ENCODE data around the gene MAFG. TPM values are rescaled to one million over a fixed set of nuclear protein-coding genes. Genes with fewer than 3 reads are reported as not detected.

MAFG gene
- total and polyA plus RNA-seq, 2 of the 13 experiments (the other 11 are each of a cell fraction or from before 2014, with no cell fraction given), result 14.5 to 20.0 TPM

GRCh38 chr17:81911277-81911961, 16.1 kb downstream of the MAFG start, which contains the start of gene PCYT2 (continued):
- TF ChIP-seq, protein P1, sequence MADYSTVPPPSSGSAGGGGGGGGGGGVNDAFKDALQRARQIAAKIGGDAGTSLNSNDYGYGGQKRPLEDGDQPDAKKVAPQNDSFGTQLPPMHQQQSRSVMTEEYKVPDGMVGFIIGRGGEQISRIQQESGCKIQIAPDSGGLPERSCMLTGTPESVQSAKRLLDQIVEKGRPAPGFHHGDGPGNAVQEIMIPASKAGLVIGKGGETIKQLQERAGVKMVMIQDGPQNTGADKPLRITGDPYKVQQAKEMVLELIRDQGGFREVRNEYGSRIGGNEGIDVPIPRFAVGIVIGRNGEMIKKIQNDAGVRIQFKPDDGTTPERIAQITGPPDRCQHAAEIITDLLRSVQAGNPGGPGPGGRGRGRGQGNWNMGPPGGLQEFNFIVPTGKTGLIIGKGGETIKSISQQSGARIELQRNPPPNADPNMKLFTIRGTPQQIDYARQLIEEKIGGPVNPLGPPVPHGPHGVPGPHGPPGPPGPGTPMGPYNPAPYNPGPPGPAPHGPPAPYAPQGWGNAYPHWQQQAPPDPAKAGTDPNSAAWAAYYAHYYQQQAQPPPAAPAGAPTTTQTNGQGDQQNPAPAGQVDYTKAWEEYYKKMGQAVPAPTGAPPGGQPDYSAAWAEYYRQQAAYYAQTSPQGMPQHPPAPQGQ (CRISPR knock-in tag; IDR thresholded peaks at IDR 0.05; ENCODE audit: borderline replicate concordance), result no peak
- no peak for TF ChIP-seq ZNF549 (CRISPR knock-in tag; IDR thresholded peaks at IDR 0.05)
- TF ChIP-seq, protein P2, sequence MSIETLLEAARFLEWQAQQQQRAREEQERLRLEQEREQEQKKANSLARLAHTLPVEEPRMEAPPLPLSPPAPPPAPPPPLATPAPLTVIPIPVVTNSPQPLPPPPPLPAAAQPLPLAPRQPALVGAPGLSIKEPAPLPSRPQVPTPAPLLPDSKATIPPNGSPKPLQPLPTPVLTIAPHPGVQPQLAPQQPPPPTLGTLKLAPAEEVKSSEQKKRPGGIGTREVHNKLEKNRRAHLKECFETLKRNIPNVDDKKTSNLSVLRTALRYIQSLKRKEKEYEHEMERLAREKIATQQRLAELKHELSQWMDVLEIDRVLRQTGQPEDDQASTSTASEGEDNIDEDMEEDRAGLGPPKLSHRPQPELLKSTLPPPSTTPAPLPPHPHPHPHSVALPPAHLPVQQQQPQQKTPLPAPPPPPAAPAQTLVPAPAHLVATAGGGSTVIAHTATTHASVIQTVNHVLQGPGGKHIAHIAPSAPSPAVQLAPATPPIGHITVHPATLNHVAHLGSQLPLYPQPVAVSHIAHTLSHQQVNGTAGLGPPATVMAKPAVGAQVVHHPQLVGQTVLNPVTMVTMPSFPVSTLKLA (IDR thresholded peaks at IDR 0.05), result no peak
- TF ChIP-seq ZFAT (CRISPR knock-in tag; conservative IDR thresholded peaks at IDR 0.05), result no peak
- no peak for TF ChIP-seq MAF1 (CRISPR knock-in tag; IDR thresholded peaks at IDR 0.05; ENCODE audit: borderline replicate concordance)
- TF ChIP-seq RAD21 (CRISPR knock-in tag; IDR thresholded peaks at IDR 0.05), result no peak; the same call in 1 of the 2 replicates
- TF ChIP-seq RNF2 (conservative IDR thresholded peaks at IDR 0.05; ENCODE audit: low read depth), result no peak
- TF ChIP-seq ZNF607 (CRISPR knock-in tag; IDR thresholded peaks at IDR 0.05; ENCODE audit: borderline replicate concordance), result no peak
- no peak for TF ChIP-seq ZNF652 (CRISPR knock-in tag; IDR thresholded peaks at IDR 0.05; ENCODE audit: borderline replicate concordance, low read depth)
- no peak for TF ChIP-seq ZNF678 (CRISPR knock-in tag; IDR thresholded peaks at IDR 0.05)
- no peak for TF ChIP-seq NFE2L1 (CRISPR knock-in tag; IDR thresholded peaks at IDR 0.05; ENCODE audit: borderline replicate concordance)
- no peak for TF ChIP-seq HES4 (CRISPR knock-in tag; IDR thresholded peaks at IDR 0.05; ENCODE audit: borderline replicate concordance)
- TF ChIP-seq SMAD3 (CRISPR knock-in tag; IDR thresholded peaks at IDR 0.05), result no peak
- no peak for TF ChIP-seq ZNF674 (CRISPR knock-in tag; IDR thresholded peaks at IDR 0.05; ENCODE audit: low read depth)
- TF ChIP-seq ZNF280D (CRISPR knock-in tag; IDR thresholded peaks at IDR 0.05), result no peak
- TF ChIP-seq ZNF616 (CRISPR knock-in tag; IDR thresholded peaks at IDR 0.05; ENCODE audit: low read depth), result no peak
- TF ChIP-seq ZNF230 (CRISPR knock-in tag; IDR thresholded peaks at IDR 0.05), result no peak
- TF ChIP-seq ARNT2 (CRISPR knock-in tag; IDR thresholded peaks at IDR 0.05; ENCODE audit: low read depth), result 0 out of 2 replicates have a peak, but pooled peaks have one; percentile 33
- TF ChIP-seq, protein P3, sequence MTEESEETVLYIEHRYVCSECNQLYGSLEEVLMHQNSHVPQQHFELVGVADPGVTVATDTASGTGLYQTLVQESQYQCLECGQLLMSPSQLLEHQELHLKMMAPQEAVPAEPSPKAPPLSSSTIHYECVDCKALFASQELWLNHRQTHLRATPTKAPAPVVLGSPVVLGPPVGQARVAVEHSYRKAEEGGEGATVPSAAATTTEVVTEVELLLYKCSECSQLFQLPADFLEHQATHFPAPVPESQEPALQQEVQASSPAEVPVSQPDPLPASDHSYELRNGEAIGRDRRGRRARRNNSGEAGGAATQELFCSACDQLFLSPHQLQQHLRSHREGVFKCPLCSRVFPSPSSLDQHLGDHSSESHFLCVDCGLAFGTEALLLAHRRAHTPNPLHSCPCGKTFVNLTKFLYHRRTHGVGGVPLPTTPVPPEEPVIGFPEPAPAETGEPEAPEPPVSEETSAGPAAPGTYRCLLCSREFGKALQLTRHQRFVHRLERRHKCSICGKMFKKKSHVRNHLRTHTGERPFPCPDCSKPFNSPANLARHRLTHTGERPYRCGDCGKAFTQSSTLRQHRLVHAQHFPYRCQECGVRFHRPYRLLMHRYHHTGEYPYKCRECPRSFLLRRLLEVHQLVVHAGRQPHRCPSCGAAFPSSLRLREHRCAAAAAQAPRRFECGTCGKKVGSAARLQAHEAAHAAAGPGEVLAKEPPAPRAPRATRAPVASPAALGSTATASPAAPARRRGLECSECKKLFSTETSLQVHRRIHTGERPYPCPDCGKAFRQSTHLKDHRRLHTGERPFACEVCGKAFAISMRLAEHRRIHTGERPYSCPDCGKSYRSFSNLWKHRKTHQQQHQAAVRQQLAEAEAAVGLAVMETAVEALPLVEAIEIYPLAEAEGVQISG (CRISPR knock-in tag; IDR thresholded peaks at IDR 0.05), result peak; percentile 5; the same call in 1 of the 2 replicates

All from HepG2 (cell line).